Raji (cell line): ENCODE data around the gene OSER1.

Experiments used
- POLR2A ChIP-seq: IDR thresholded peaks from 2 replicates; pipeline ENCODE4 v1.6.1; 2011; ENCODE audit warnings: low read depth, low read length, control low read depth; ENCODE audit not compliant: insufficient read depth

Gene OSER1

GRCh38 chr20:44233436-44234016, 23.0 kb upstream of the OSER1 start:
- no peak for TF ChIP-seq POLR2A

- no peak for TF ChIP-seq POLR2A
Observed at GRCh38 chr20:44231713-44232468, 21.3 kb upstream of the OSER1 start.

DNA sequence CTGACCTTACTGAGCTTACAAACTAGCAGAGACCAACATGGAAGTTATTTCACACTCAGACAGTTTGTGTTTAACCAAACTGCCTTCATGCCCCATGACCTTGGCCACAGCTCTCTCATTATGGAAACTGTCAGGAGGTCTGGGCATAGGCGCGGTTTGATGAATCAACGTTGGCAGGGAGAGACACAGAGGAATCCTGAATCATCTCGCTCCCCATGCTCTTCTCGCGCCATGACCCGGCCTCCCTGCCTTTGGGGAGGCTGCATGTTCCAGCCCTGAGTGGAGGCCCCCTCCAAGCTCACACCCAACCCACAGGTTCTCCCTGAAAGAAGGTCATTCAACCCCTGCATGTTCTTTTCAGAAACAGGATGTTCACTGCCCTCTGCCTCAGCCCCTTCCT, 20.6 kb upstream of the OSER1 start:
- no peak for TF ChIP-seq POLR2A

DNA sequence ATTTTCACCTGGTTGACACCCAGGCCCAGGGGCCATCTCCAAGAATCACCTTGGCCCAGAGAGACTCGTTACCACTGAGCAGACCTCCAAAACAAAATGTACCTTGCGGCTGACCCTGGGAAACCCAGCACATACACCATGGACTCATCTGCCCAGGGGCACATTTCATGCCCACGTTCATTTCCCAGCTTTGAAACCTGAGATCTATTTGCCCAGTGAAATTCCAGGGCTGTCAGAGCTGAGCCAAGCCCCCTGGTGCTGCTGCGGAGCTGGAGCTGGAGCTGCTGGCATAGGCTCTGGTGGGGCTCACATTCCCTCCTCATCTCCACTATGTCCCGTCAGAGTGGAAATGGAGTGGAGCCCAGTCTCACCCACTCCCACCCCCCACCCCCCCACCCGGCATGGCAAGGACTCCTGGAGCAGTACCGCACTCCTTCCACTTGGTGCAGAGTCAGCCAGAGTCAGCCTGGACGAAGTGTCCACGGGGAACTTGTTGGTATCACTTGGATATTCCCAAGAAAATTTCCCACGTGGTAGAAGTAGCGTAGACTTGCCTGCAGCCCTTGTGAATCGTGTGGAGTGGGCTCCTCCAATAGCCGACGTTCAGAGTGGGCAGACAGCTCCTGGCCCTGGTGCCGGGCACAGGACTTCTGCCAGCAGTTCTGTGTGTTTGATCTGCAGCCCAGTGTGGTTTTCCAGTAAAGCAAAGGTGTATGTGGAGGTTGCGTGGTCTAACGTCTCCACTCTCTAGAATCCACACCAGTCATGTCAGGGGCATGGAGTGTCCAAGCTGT, 18.1 kb upstream of the OSER1 start:
- TF ChIP-seq POLR2A, result no peak

GRCh38 chr20:44224637-44225036, 14.1 kb upstream of the OSER1 start:
- no peak for TF ChIP-seq POLR2A

DNA sequence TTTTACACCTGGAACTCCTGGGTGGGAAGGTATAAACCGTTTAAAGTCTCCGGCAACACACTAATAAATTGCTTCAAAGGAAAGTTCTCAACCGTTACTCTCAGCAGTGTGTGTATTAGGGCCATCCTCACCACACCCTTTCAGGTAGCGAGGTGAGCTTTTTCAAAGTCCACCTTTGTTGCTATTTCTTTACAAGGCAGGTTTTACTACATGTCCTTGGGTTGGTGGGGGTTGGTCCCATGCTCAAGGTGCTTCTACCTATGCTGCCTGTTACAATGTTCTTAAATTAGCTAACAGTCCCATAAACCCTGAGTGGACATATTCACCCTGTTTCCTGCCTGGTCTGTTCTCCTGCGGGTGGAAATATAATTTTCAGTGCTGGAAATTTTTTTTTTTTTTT, 13.2 kb upstream of the OSER1 start:
- no peak for TF ChIP-seq POLR2A

DNA sequence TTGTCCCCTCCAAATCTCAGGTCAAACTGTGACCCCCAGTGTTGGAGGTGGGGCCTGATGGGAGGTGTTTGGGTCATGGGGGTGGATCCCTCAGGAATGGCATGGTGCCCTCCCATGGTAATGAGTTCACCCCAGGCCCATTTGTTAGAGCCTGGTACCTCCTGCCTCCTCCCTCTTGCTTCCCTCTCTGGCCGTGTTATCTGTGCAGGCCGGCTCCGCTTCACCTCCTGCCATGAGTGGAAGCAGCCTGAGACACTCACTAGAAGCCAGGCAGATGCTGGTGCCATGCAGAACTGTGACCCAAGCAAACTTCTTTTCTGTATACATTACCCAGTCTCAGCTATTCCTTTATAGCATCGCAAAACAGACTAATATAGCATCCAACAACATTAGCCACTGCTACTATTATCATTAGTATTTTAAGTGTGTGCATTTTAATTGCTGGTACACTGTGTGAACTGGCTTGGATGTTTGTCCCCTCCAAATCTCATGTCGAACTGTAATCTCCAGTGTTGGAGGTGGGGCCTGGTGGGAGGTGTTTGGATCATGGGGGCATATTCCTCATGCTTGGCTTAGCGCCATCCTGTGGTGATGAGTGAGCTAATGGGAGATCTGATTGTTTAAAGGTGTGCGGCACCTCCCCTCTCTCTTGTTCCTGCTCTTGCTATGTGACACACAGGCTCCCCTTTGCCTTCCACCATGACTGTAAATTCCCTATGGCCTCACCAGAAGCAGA, 12.2 kb upstream of the OSER1 start:
- no peak for TF ChIP-seq POLR2A

DNA sequence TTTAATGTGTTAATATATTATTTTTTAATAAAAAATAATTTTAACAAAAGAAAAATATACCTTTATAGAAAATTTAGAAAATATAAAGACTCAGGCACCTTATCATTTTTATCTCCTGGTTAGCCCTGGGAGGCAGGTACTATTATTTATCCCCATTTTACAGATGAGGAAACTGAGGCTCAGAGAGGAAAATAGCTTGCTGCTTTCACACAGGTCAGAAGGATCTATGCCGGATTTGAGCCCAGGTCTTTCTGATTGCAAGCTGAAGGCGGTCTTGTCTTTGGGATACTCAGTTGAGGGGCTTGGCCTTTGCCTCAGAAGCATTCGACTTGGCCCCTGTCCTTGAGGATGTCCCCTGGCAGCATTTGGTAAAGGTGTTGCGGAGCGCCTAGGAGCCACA, 11.5 kb upstream of the OSER1 start:
- TF ChIP-seq POLR2A, result no peak

DNA sequence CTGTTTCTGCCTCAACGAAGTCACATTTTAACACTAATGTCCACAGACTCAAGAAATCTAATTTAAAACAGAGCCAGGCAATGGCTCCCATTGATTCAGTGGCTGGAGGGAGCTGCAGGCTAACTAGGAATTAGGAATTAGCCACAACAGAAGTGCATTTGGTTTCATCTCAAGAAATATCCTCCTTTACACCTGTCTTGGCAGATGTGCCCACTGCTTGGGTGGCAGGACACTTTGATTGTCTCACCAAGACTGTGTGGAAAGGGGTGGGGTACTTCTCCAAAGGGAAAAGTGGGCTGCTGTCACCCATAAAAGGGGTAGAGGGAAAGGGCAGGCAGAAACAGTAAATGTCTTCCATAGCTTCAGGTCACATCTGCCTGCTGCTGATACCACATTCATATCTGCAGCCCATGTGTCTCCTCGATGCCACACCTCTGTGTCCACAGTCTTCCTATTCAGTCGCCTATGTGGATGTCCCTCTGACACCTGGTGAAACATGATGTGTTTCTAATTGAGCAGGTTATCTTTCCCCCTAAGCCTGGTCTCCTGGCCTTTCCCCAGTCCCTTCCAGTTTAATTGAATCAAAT, 10.9 kb upstream of the OSER1 start:
- no peak for TF ChIP-seq POLR2A

GRCh38 chr20:44219791-44220190, 9.2 kb upstream of the OSER1 start:
- no peak for TF ChIP-seq POLR2A

DNA sequence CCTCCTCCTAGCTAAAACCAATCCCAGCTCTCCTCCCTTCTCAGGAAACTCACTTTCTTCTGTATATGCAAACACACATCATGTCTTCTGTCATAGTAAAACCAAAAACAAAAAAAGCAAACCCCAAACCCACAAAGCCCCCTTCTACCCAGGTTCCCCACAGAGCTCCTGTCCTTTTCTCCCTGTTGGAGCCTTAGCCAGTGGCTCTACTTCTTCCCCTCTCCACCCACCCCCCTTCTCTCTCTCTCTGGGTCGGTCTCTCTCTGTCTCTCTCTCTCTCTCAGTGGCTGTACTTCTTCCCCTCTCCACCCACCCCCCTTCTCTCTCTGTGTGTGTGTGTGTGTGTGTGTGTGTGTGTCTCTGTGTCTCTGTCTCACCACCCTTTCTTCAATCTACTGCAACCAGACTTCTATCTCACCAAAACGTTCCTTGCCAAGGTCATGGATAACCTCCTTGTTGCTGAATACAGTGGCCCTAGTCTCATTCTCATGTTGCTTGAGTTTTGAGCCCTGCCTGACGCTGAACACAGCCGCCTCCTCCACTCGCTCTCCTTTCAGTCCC, 8.7 kb upstream of the OSER1 start:
- no peak for TF ChIP-seq POLR2A

- no peak for TF ChIP-seq POLR2A
Observed at GRCh38 chr20:44218446-44218845, 7.9 kb upstream of the OSER1 start.

DNA sequence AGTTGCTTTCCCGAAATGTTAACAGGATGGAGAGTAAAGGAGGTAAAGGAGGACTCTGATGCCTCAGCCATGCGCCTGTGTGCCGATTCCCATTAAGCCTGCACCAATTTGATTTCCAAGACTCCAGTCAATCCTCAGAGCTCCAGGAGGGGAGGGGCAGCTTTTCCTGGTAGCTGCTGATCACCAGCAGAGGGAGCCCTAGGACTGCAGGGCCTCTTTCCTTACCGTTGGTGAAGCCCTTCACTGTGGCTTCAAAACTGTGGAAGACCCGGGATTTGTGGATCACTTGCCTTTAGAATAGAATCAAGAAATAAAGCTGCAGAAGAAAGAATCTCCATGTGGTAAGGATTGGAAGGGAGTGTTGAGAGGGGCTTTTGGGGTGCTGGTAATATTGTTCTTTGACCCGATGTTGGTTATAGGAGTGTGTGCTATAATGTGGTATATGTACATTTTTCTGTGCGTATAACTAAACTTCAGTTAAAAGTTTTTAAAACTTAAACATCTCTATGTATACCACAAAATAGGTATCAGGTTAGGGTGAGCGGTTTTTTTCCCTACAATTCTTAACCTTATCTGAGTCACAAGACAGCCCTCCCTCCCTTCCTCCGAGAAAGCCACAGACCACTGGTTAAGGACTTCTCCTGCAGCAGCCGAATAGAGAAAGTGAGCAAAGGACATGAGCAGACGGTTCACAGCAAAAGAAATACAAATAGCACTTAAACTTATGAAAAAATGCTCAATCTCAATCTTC, 6.9 kb upstream of the OSER1 start:
- no peak for TF ChIP-seq POLR2A

- TF ChIP-seq POLR2A, result no peak
Observed at GRCh38 chr20:44215125-44215524, 4.6 kb upstream of the OSER1 start.

DNA sequence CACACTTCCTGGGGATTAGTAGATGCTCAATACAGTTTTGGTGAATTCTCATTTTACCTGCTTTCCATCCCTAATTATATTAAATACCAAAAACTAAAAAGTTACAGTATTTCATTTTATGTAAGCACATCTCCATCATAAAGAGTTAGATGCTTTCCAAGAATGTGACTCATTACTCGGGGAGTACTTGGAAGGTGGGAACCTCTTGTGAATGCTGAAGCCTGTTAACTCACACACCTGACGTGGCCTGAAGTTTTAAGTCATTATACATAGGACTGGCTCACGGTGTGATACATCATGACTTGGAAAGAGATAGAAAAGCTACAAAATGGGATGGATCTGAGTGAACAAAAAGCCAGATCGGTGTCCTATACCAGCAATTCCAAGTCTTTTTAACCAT, 2.2 kb upstream of the OSER1 start:
- no peak for TF ChIP-seq POLR2A
